AG04450 (cell line): ENCODE data around the gene LAMA4. TPM values are rescaled to one million over a fixed set of nuclear protein-coding genes. Genes with fewer than 3 reads are reported as not detected.

Experiments used
- CTCF ChIA-PET: fragments of 300-600, 350-600 bp; formaldehyde crosslinking; extraction: SDS; loops from one replicate; lab custom pipeline; 2022; ENCODE audit warnings: antibody characterized with exemption, inconsistent platforms; lab: Charles Lee
- POLR2A ChIA-PET: fragments of 350-600 bp; formaldehyde crosslinking; extraction: SDS; loops from one replicate; lab custom pipeline; 2021; ENCODE audit warnings: antibody characterized with exemption, inconsistent platforms; lab: Yijun Ruan, JAX
- DNase-seq: peaks from one replicate; pipeline ENCODE4 v3.0.0-alpha.2; 2011; ENCODE audit warnings: low read depth, low spot score
- H3K27ac ChIP-seq: one replicate; pipeline ENCODE4 v1.5.1; 2012; ENCODE audit warnings: low read depth, low read length, control low read depth
- H3K27me3 ChIP-seq: one replicate; pipeline ENCODE4 v1.6.0; 2012; ENCODE audit warnings: low read length; ENCODE audit not compliant: control insufficient read depth, insufficient read depth
- H3K4me3 ChIP-seq: 2 replicates; pipeline ENCODE4 v1.5.1; 2011; ENCODE audit warnings: mild to moderate bottlenecking, low read depth, low read length, control low read depth
- H3K9me3 ChIP-seq: 2 replicates; pipeline ENCODE4 v1.5.1; 2012; ENCODE audit warnings: low read length; ENCODE audit not compliant: control insufficient read depth, insufficient read depth
- CTCF ChIP-seq: IDR thresholded peaks from 2 replicates; pipeline ENCODE4 v1.5.1; 2011; ENCODE audit warnings: low read depth, low read length, control low read depth, inconsistent platforms
- polyA plus RNA-seq: library from polyadenylated mRNA; depleted of rRNA; stranded (reverse); fragments of >200 nt; gene quantifications from 2 replicates; pipeline ENCODE4 v1.2.3, GENCODE V29; 2011

LAMA4 gene
- polyA plus RNA-seq, 1 experiment: 246 TPM

- DNase-seq: peak; percentile 87
- Histone ChIP-seq H3K4me3 (no peak overlapping the region), H3K27me3 (no peaks in the 10 kb centered on the region), H3K27ac (peak overlapping the region; percentile 92), H3K9me3 (no peaks in the 10 kb centered on the region)
- no peak for TF ChIP-seq CTCF
- POLR2A ChIA-PET: interaction anchor here (1.1 to 2.8 kb wide), 5 partner anchors 8 to 59 kb away, joined by 3 to 20 read pairs (median 5); partner anchors contain the start of gene LAMA4
- CTCF ChIA-PET: interaction anchor here (0.7 to 1.2 kb wide), 2 partner anchors 10 to 62 kb away, joined by 3 read pairs; no protein-coding TSS in a partner anchor
Observed at GRCh38 chr6:112245511-112246203, 8.7 kb downstream of the LAMA4 start.

GRCh38 chr6:112243861-112244827 lies 10.2 kb downstream of the LAMA4 start:
- TF ChIP-seq CTCF: no peak
- no peak for DNase-seq
- Histone ChIP-seq H3K4me3 (no peak overlapping the region), H3K27me3 (no peaks in the 10 kb centered on the region), H3K9me3 (no peaks in the 10 kb centered on the region), H3K27ac (no peak overlapping the region)
- POLR2A ChIA-PET: no interaction called here
- CTCF ChIA-PET: interaction anchor here (1.2 kb wide), 1 partner anchor 67 kb away, joined by 3 read pairs; no protein-coding TSS in a partner anchor

DNA sequence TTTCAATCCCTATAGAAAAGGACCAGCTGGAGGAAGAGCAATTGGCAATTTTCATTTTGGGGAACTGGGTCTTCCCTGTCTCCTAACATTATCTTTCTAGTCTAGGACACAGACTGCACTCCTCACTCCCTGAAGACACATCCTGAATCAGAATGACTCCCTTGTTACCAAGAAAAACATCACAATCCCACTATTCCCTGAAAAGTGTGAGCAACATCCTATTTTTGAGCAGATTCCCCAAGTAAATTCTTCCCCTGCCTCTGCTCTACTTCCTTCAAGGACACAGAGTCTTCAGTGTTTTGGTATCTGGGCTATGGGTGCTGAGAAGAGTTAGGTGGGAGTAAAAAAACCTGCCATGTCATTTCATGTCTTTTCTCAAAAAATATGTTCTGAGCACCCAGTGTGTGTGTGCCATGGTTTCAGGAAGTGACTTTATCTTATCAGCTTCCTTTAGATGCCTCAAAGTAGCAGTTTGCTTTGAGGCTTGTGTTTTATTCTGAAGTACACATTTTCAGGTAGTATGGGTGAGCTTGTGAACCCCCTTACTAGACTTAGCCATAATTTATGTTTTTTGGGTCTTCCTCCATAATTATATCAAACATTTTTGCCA lies 12.4 kb downstream of the LAMA4 start:
- no peak for DNase-seq
- Histone ChIP-seq H3K9me3 (no peaks in the 10 kb centered on the region), H3K4me3 (no peak overlapping the region), H3K27ac (no peak overlapping the region), H3K27me3 (no peaks in the 10 kb centered on the region)
- ChIA-PET POLR2A (no interaction called here), CTCF (no interaction called here)
- no peak for TF ChIP-seq CTCF

- no peak overlapping the region for H3K27ac ChIP-seq
- DNase-seq: peak; percentile 85
- ChIA-PET CTCF (no interaction called here), POLR2A (no interaction called here)
- no peak overlapping the region for H3K4me3 ChIP-seq
- no peaks in the 10 kb centered on the region for H3K9me3 ChIP-seq
- no peak for TF ChIP-seq CTCF
- H3K27me3 ChIP-seq: no peaks in the 10 kb centered on the region
Observed at GRCh38 chr6:112237595-112237994, 16.8 kb downstream of the LAMA4 start.
